Bronchus fibroblast of lung (primary cell): Measurements from ENCODE around the gene DBT. TPM values are rescaled to one million over a fixed set of nuclear protein-coding genes. Genes with fewer than 3 reads are reported as not detected.

ENCODE experiments used
- total RNA-seq: library from RNA; depleted of rRNA; stranded (reverse); fragments of >200 nt; gene quantifications from 2 replicates; pipeline ENCODE4 v1.2.3, GENCODE V29; 2015

Gene DBT
- total RNA-seq: 2.2 and 3.0 TPM in 2 replicates

DNA sequence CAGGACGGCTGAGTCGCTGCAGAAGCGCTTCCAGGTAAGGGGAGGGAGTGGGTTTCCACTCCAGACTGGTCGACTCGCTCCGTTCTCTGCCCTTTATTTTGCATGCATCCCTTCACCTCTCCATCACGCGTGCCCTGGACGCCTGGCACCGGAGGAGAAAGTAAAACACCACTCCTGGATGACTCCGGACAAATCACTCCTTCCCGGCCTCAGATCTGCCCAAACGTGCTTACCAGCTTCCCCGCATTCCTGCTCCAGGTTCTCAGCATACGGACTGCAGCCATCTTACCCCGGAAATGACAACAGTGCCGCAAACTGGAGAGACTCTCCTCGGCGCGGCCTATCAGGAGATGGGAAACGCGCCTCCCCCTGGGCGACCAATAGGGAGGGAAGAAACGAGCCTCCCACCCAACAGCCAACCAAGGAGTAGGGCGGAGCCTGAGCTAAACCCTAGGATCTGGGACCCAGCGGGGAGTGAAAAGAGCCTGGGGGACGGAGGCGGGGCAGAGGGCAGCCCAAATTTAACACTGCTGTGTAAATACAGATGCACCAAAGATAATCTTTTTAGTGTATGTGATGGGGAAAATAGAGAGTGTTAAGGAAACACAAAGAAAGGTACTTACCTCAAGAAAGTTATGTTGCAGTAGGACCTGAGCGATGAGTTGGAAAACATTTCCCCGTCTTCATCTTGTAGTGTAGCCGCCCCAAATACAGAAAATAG lies at the start of gene DBT:
TSS of gene DBT (minus strand) at position 298 of the 721 bp plus-strand sequence. CDS start at position 284, 14 bp downstream.

DNA sequence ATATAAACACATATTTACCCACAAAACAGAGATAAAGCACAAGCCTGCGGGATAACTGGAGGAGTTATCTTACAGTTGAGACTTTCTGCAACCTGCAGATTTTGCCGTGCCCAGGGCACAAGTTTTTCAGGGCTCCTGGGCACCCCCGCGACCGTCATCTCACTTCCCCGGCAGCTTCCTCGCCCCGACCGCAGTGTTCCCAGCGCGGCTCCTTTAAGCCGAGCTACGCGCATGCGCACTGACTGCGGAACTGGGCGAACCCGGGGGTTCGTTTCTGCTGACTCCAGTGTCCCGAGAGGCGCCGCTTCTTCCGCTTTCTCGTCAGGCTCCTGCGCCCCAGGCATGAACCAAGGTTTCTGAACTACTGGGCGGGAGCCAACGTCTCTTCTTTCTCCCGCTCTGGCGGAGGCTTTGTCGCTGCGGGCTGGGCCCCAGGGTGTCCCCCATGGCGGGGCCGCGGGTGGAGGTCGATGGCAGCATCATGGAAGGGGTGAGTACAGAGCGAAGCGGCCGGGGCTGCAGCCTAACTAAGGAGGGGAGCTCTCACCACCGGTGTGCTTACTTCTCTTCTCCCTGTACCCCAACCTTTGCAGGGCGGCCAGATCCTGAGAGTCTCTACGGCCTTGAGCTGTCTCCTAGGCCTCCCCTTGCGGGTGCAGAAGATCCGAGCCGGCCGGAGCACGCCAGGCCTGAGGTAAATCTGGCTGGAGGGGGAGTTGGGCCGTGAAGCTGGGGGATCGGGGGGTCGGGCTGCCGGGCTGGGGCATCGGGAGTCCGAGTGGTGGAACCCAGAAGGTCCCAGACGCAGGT lies 16.5 kb upstream of the DBT start, which contains the start of gene RTCA:
TSS of gene RTCA (plus strand) at position 286 of the 810 bp plus-strand sequence. CDS start at position 446, 160 bp downstream.

DNA sequence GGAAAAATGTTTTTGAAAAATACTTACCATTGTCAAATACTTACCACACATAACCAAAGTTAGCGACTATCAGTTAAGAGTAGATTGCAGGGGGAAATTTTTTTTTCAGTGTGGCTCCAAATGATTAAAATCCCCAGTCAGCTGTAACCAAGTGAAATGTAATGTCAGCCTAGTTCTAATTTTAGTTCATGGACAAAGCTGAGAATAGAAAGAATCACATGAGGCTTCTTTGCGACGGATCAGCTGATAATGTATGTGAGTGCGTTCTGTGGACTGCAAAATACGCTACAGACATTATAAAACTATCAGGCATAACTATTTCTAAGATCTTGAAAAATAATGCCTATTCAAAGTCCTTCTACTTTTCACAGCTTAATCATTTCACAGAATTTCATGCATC lies 71.5 kb downstream of the DBT start, which contains the start of gene LRRC39:
TSS of gene LRRC39 (minus strand) at position 166 of the 400 bp plus-strand sequence. CDS start 9,740 bp downstream, outside the sequence.

Other genes starting within 250 kb of the DBT start
- 2.2 and 3.5 TPM in 2 replicates for gene SASS6, start 116.9 kb downstream of the DBT start, total RNA-seq
- 8.8 and 15.5 TPM in 2 replicates for gene TRMT13, start 116.7 kb downstream of the DBT start, total RNA-seq
- gene LRRC39, start 71.6 kb downstream of the DBT start, total RNA-seq: 0.15 and 0.34 TPM in 2 replicates
- 22.9 and 24.7 TPM in 2 replicates for gene RTCA, start 16.4 kb upstream of the DBT start, total RNA-seq
- gene CDC14A, start 102.7 kb upstream of the DBT start, total RNA-seq: 1.8 and 2.7 TPM in 2 replicates